ENCODE measurements around the gene CCDC8.

DNA sequence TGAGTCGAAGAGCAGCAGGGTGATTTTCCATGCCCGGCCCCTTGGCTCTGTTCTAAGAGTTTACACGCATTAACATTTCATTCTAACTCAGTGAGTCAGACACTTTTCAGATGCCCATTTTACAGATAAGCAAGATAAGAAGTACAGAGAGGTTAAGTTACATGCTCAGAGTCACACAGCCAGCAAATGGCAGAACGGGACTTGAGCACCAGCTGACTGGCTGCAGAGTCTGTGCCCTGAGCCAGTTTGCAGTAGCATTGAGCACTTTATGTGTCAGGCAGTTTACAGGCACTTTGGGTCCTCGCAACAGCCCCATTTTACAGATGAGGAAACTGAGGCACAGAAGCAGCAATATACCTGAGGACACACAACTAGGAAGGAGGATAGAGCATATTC lies 19.0 kb downstream of the CCDC8 start:
- TF ChIP-seq, protein P1, sequence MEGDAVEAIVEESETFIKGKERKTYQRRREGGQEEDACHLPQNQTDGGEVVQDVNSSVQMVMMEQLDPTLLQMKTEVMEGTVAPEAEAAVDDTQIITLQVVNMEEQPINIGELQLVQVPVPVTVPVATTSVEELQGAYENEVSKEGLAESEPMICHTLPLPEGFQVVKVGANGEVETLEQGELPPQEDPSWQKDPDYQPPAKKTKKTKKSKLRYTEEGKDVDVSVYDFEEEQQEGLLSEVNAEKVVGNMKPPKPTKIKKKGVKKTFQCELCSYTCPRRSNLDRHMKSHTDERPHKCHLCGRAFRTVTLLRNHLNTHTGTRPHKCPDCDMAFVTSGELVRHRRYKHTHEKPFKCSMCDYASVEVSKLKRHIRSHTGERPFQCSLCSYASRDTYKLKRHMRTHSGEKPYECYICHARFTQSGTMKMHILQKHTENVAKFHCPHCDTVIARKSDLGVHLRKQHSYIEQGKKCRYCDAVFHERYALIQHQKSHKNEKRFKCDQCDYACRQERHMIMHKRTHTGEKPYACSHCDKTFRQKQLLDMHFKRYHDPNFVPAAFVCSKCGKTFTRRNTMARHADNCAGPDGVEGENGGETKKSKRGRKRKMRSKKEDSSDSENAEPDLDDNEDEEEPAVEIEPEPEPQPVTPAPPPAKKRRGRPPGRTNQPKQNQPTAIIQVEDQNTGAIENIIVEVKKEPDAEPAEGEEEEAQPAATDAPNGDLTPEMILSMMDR (IDR thresholded peaks at IDR 0.05) = no peak
- TF ChIP-seq POLR2A (IDR thresholded peaks at IDR 0.05) = no peak
